NB4 (cell line): ENCODE measurements around the gene WDR75.
A peak's percentile ranks its signal among the peaks of the same experiment; 100 is the strongest.

Source experiments
- POLR2A ChIP-seq: IDR thresholded peaks from 2 replicates; pipeline ENCODE4 v1.6.1; 2011; ENCODE audit warnings: mild to moderate bottlenecking; ENCODE audit not compliant: insufficient read length; ENCODE audit errors: extremely low read depth
- TF ChIP-seq, protein P1 (sequence below): IDR thresholded peaks from one replicate; pipeline ENCODE4 v1.5.1; 2012; ENCODE audit warnings: low read depth, low read length

DNA sequence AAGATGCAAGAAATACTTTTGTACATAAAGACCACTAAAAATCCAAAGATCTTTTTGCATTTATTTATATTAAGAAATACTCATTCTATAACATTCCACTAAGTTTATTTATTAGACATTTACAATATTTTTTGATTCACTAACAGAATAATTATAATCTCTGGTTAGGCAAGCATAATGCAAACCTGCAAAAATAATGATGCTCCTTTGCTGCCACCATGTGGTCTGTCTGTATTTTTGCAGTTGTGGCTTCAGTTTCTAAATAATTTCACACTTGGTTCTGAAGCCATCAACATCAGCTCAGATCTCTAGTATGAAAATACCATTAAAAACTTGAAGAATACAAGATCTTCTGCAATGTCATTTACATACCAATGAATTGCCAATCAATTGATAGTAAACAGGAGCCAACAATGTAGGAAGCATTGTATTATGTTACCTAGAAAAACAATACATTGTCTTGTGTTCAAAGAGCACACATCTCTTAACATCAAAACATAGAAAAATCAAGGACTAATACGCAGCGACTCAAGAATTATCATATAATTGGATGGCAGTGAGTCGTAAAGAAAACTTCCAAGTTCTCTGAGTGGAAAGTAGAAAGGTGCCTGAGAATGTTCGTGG, 28.8 kb upstream of the WDR75 start:
- no peak for TF ChIP-seq POLR2A
- TF ChIP-seq, protein P1, sequence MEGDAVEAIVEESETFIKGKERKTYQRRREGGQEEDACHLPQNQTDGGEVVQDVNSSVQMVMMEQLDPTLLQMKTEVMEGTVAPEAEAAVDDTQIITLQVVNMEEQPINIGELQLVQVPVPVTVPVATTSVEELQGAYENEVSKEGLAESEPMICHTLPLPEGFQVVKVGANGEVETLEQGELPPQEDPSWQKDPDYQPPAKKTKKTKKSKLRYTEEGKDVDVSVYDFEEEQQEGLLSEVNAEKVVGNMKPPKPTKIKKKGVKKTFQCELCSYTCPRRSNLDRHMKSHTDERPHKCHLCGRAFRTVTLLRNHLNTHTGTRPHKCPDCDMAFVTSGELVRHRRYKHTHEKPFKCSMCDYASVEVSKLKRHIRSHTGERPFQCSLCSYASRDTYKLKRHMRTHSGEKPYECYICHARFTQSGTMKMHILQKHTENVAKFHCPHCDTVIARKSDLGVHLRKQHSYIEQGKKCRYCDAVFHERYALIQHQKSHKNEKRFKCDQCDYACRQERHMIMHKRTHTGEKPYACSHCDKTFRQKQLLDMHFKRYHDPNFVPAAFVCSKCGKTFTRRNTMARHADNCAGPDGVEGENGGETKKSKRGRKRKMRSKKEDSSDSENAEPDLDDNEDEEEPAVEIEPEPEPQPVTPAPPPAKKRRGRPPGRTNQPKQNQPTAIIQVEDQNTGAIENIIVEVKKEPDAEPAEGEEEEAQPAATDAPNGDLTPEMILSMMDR = peak; percentile 60
